Neural progenitor cell (in vitro differentiated cells): ENCODE measurements around the gene AP2A2. TPM values are rescaled to one million over a fixed set of nuclear protein-coding genes. Genes with fewer than 3 reads are reported as not detected.
A peak's percentile ranks its signal among the peaks of the same experiment; 100 is the strongest.

Experiments
- DNase-seq: peaks from one replicate; pipeline ENCODE4 v3.0.0-alpha.2; 2016; ENCODE audit warnings: low spot score
- H2AFZ ChIP-seq: fragments of 200-600 bp; sonication (generic); replicated peaks from 2 replicates; pipeline ENCODE4 v1.6.1; 2016; ENCODE audit warnings: antibody characterized with exemption
- H3F3A ChIP-seq: fragments of 200-600 bp; sonication (generic); 2 replicates; pipeline ENCODE4 v1.6.1; 2016; ENCODE audit warnings: antibody characterized with exemption, low read depth
- H3K27ac ChIP-seq: fragments of 200-600 bp; sonication (generic); 2 replicates; pipeline ENCODE4 v1.5.1; 2016; ENCODE audit warnings: mild to moderate bottlenecking
- H3K27me3 ChIP-seq: fragments of 200-600 bp; sonication (generic); 2 replicates; pipeline ENCODE4 v1.6.1; 2016; ENCODE audit warnings: mild to moderate bottlenecking, moderate library complexity
- H3K36me3 ChIP-seq: fragments of 200-600 bp; sonication (generic); 2 replicates; pipeline ENCODE4 v1.5.1; 2016
- H3K4me1 ChIP-seq: fragments of 200-600 bp; sonication (generic); 2 replicates; pipeline ENCODE4 v1.6.1; 2016; ENCODE audit warnings: mixed run types
- H3K4me2 ChIP-seq: fragments of 200-600 bp; sonication (generic); 2 replicates; pipeline ENCODE4 v1.6.1; 2016
- H3K4me3 ChIP-seq: fragments of 200-600 bp; sonication (generic); 2 replicates; pipeline ENCODE4 v1.5.1; 2016
- H3K79me2 ChIP-seq: fragments of 200-600 bp; sonication (generic); 2 replicates; pipeline ENCODE4 v1.6.1; 2016; ENCODE audit warnings: low read depth
- H3K9ac ChIP-seq: fragments of 200-600 bp; sonication (generic); 2 replicates; pipeline ENCODE4 v1.6.1; 2016
- H3K9me3 ChIP-seq: fragments of 200-600 bp; sonication (generic); 2 replicates; pipeline ENCODE4 v1.5.1; 2016; ENCODE audit warnings: low read depth
- H4K20me1 ChIP-seq: fragments of 200-600 bp; sonication (generic); 2 replicates; pipeline ENCODE4 v1.6.1; 2016; ENCODE audit warnings: low read depth
- H3K27ac Mint-ChIP-seq: 3 replicates; pipeline ENCODE4 v1.8.0; 2021; ENCODE audit warnings: mixed read lengths
- H3K27me3 Mint-ChIP-seq: 2 replicates; pipeline ENCODE4 v1.8.0; 2022; ENCODE audit warnings: low read depth, mild to moderate bottlenecking, inconsistent platforms, moderate library complexity, mixed read lengths; ENCODE audit not compliant: insufficient read depth
- H3K36me3 Mint-ChIP-seq: 3 replicates; pipeline ENCODE4 v1.8.0; 2021; ENCODE audit warnings: mixed read lengths
- H3K4me1 Mint-ChIP-seq: 3 replicates; pipeline ENCODE4 v1.8.0; 2021; ENCODE audit warnings: mixed read lengths
- H3K4me3 Mint-ChIP-seq: 3 replicates; pipeline ENCODE4 v1.8.0; 2021; ENCODE audit warnings: mild to moderate bottlenecking, moderate library complexity, mixed read lengths
- H3K9me3 Mint-ChIP-seq: 3 replicates; pipeline ENCODE4 v1.8.0; 2020; ENCODE audit warnings: mixed read lengths
- CTCF ChIP-seq: fragments of 200-600 bp; sonication (generic); IDR thresholded peaks from 2 replicates; pipeline ENCODE4 v1.5.1; 2017; ENCODE audit warnings: antibody characterized with exemption, mild to moderate bottlenecking
- EZH2 ChIP-seq: fragments of 200-600 bp; sonication (generic); IDR thresholded peaks from 2 replicates; pipeline ENCODE4 v1.6.1; 2017; ENCODE audit warnings: antibody characterized with exemption, mild to moderate bottlenecking, moderate library complexity
- EZH2phosphoT487 ChIP-seq: fragments of 200-600 bp; sonication (generic); IDR thresholded peaks from 2 replicates; pipeline ENCODE4 v1.6.1; 2017; ENCODE audit warnings: antibody characterized with exemption
- total RNA-seq: library from RNA; depleted of rRNA; stranded (reverse); fragments of >200 nt; gene quantifications from 2 replicates; pipeline ENCODE4 v1.2.3, GENCODE V29; 2015; ENCODE audit warnings: low replicate concordance

AP2A2 gene
- total RNA-seq, 1 donor from 2014 or later = 67.5 TPM

DNA sequence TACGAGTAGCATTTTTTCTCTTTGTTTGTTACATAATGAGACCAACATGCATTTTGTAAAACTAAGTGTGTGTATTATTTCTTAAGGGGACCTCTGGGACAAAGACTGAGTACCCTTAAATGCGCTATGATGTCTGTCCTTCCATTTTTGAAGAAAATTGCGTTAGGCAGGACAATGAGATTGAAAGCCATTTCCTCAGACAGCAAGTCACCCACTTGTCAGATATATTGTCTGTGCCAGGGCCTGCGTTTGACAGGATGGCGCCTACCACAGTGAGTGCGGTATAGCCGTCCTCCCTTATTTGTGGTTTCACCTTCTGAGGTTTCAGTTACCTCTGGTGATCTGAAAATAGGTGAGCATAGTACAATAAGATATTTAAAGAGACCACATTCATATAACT, 2.2 kb downstream of the AP2A2 start:
- no peak for DNase-seq
- H3K4me1 ChIP-seq = no peaks in the 10 kb centered on the region
- H4K20me1 ChIP-seq = peaks cover 66% of the 10 kb centered on the region
- H2AFZ ChIP-seq = no peak overlapping the region
- H3F3A ChIP-seq = peaks cover 11% of the 10 kb centered on the region
- Mint-ChIP-seq H3K4me1 (peaks cover 26% of the 10 kb centered on the region), H3K36me3 (peaks cover 4% of the 10 kb centered on the region), H3K9me3 (no peaks in the 10 kb centered on the region), H3K4me3 (peak overlapping the region; percentile 38), H3K27ac (no peak overlapping the region), H3K27me3 (peaks cover 6% of the 10 kb centered on the region)
- H3K79me2 ChIP-seq = peaks cover 67% of the 10 kb centered on the region
- H3K9me3 ChIP-seq = no peaks in the 10 kb centered on the region
- no peak overlapping the region for H3K27ac ChIP-seq
- no peaks in the 10 kb centered on the region for H3K27me3 ChIP-seq
- H3K9ac ChIP-seq = no peak overlapping the region
- H3K4me3 ChIP-seq = no peak overlapping the region
- no peaks in the 10 kb centered on the region for H3K36me3 ChIP-seq
- H3K4me2 ChIP-seq = no peak overlapping the region
- no peak for TF ChIP-seq EZH2
- TF ChIP-seq CTCF = no peak
- no peak for TF ChIP-seq EZH2phosphoT487

GRCh38 chr11:928786-929185, 3.1 kb downstream of the AP2A2 start:
- H3K36me3 Mint-ChIP-seq = peaks cover 6% of the 10 kb centered on the region
- no peak overlapping the region for H3K27ac Mint-ChIP-seq
- Histone ChIP-seq H3K79me2 (peaks cover 76% of the 10 kb centered on the region), H3K4me1 (peaks cover 7% of the 10 kb centered on the region), H3K27ac (no peak overlapping the region), H3K36me3 (no peaks in the 10 kb centered on the region), H3K9me3 (no peaks in the 10 kb centered on the region), H3K9ac (no peak overlapping the region), H4K20me1 (peaks cover 75% of the 10 kb centered on the region), H2AFZ (no peak overlapping the region), H3K27me3 (no peaks in the 10 kb centered on the region), H3K4me2 (no peak overlapping the region), H3F3A (peaks cover 19% of the 10 kb centered on the region), H3K4me3 (no peak overlapping the region)
- DNase-seq = no peak
- peaks cover 9% of the 10 kb centered on the region for H3K27me3 Mint-ChIP-seq
- no peak for TF ChIP-seq CTCF
- no peak for TF ChIP-seq EZH2phosphoT487
- no peak for TF ChIP-seq EZH2
- peak overlapping the region; percentile 51 for H3K4me3 Mint-ChIP-seq
- H3K9me3 Mint-ChIP-seq = no peaks in the 10 kb centered on the region
- peaks cover 32% of the 10 kb centered on the region for H3K4me1 Mint-ChIP-seq

DNA sequence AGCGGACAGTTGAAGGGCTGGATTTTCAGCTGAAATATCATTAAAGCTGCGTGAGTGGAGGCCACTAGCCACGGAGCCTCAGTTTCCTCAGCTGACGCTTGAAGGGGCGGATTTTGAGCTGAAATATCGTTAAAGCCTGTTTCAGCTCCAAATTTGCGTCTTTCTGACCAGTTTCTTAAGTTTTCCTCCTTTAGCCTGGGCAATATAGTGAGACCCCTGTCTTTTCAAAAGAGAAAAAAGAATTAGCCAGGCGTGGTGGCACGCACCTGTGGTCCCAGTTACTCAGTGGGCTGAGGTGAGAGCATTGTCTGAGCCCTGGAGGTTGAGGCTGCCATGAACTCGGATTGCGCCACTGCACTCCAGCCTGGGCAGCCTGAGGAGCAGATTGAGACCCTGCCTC, 3.7 kb downstream of the AP2A2 start:
- H3K79me2 ChIP-seq = peaks cover 82% of the 10 kb centered on the region
- no peaks in the 10 kb centered on the region for H3K36me3 ChIP-seq
- no peak for DNase-seq
- Mint-ChIP-seq H3K4me1 (peaks cover 35% of the 10 kb centered on the region), H3K4me3 (no peak overlapping the region), H3K27ac (no peak overlapping the region), H3K27me3 (peaks cover 9% of the 10 kb centered on the region), H3K36me3 (peaks cover 6% of the 10 kb centered on the region), H3K9me3 (no peaks in the 10 kb centered on the region)
- H3K9ac ChIP-seq = no peak overlapping the region
- no peak for TF ChIP-seq EZH2phosphoT487
- no peak for TF ChIP-seq CTCF
- TF ChIP-seq EZH2 = no peak
- peaks cover 81% of the 10 kb centered on the region for H4K20me1 ChIP-seq
- no peak overlapping the region for H3K4me3 ChIP-seq
- peaks cover 13% of the 10 kb centered on the region for H3K4me1 ChIP-seq
- H3K27me3 ChIP-seq = no peaks in the 10 kb centered on the region
- H2AFZ ChIP-seq = no peak overlapping the region
- H3K4me2 ChIP-seq = no peak overlapping the region
- H3F3A ChIP-seq = peaks cover 25% of the 10 kb centered on the region
- H3K27ac ChIP-seq = no peak overlapping the region
- H3K9me3 ChIP-seq = no peaks in the 10 kb centered on the region
